NCI-H345 treated with DMSO at 0.1 percent for 48 hours (cell line): ENCODE results near the gene AMER1.

ENCODE experiments used
- DNase-seq: peaks from one replicate; lab custom pipeline; 2025; ENCODE audit not compliant: unreplicated experiment; lab: John Stamatoyannopoulos, UW

AMER1 gene

DNA sequence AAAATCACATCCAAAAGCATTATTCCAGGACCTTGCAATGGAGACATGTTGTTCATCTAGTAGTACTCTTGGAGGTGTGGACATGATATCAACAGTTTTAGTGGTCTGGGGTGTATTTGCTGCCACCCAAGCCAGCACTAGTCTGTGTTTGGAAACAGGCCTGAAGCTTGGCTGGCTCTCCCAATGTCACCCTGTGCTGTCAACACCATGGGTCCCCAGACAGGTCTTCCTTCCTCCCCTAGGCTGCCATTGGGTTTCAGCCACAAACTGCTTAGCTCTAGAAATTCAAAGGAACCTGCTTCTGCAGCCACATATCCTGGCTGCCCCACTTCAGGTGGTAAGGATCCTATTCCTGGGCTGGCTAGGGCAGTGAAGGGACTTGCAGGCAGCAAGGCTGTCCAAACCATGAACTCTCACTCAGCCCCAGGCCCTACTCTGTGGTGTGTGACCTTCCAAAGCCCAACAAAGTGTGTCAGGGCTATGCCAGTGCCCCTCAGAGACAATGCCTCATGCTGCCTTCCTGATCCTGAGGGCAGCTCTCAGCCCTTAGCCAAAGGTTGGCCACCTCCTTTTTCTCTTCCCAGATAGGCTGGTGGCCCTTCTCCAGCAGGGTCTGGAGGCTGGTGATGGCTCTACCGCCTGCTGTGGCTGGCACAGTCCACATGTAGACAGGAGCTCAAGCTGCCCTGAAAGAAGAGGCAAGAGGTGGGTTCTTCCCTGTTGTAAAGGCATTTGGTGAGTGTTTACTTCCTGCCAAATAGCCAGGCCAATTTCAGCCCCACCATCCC lies 18.3 kb downstream of the AMER1 start:
- DNase-seq: no peak

DNA sequence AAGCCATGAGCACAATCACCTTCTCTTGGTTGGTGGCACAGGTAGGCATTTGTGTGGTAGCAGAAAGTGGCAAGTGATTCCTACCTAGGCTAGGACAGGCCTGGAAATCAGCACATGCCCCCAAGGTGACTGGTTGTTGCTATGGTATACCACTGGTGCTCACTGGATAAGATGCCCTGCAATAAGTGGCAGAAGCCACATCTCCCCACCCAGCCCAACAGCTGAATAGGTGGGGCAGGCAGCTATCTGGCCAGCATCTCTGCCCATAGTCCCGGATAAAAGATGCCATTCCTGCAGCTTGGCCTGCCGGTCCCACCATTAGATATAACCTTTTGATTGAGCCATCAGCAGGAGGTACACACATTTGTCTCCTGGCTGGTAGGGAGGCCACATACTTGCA lies 21.1 kb downstream of the AMER1 start:
- no peak for DNase-seq

DNA sequence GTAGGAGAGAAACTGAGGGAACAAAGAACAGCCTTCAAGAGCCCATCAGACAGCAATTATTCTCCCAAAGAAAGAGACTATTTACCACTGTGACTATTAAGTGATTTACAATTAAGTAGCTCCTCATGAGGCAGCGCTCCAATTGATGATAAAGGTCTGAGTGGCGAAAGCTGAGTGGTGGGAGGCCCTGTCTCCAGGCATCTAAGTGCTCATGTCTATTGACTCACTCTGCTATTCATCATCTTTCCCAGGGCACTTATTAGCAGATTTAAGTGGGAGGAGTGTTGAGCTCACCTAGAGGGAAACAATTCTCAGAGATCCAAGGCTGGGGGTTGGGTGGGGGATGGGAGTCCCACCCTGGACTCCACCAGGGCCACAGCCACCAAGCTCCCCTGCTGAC lies 23.3 kb downstream of the AMER1 start:
- no peak for DNase-seq

DNA sequence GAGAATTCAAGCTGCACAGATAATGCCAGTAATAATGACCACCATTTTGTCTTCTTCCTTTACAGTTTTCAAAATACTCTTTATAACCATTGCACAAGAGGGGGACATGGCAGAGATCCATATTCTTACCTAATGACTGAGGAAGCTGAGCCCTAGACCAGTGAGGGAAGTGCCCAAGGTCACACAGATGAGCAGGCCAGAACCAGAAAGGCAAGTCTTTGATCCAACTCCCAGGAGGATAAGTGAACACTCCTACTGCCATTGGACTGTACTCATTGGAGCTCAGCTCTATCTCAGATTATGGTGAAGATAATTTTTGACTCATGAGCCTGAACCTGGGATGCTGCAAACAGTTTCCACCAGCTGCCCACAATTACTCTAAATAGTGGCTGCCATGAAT lies 28.6 kb downstream of the AMER1 start:
- DNase-seq: no peak

DNA sequence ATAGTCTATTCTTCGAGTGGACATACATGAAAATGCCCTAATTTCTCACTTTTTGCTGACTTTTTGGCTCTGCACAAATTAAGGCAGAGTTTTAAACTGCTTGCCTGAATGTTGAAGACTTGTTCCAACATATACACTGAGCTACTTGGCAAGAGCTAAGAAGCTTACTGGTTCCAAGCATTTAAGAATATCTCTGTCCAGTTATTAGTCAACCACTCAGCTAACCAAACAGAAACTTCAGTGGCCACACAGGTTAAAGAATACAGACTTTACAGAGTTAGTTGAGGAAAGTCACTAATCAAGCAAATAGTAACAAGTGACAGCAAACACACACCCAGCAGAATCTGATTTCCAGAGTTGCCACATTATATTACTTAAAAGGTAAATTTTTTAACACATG lies 35.5 kb downstream of the AMER1 start:
- no peak for DNase-seq

DNA sequence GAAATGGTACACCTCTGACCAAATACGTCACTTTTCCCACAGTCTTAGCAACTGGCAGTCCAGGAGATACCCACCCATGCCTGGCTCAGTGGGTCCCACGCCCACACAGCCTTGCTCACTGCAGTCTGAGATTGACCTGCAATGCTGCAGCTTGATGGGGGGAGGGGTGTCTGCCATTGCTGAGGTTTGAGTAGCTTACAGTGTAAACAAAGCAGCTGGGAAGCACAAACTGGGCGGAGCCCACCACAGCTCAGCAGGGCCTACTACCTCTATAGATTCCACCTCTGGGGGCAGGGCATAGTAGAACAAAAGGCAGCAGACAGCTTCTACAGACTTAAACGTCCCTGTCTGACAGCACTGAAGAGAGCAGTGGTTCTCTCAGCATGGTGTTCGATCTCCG lies 52.7 kb downstream of the AMER1 start:
- DNase-seq: no peak

DNA sequence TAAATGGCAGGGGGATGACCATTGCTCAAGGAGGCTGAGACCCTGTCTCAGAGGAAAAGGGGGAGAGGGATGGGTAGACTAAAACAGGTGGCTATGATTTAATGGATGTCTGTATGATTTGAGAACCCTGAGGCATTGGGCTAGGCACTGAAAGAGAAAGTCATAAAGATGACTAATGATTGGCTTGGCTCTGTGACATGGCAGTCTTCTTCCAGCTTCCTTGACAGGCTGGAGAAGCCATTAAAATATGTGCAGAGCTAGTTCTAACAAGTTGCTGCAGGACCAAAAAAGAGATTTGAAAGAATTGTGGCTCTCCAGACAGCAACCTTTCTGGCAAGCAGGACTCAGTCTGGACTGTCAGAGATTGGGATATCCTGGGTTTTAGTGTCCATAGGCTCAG lies 53.6 kb downstream of the AMER1 start:
- DNase-seq: no peak

DNA sequence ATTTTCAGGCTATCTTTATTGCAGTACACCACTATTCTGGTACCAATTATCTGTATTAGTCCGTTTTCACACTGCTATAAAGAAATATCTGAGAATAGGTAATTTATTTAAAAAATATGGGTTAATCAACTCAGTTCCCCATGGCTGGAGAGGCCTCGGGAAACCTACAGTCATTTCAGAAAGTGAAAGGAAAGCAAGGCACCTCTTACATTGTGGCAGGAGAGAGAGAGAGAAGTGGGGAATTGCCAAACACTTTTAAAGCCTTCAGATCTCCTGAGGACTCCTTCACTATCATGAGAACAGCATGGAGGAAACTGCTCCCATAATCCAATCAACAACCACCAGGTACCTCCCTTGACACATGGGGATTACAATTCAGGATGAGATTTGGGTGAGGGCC lies 54.7 kb downstream of the AMER1 start:
- DNase-seq: no peak
